ENCODE results near the gene PRPF6.

PRPF6 gene

DNA sequence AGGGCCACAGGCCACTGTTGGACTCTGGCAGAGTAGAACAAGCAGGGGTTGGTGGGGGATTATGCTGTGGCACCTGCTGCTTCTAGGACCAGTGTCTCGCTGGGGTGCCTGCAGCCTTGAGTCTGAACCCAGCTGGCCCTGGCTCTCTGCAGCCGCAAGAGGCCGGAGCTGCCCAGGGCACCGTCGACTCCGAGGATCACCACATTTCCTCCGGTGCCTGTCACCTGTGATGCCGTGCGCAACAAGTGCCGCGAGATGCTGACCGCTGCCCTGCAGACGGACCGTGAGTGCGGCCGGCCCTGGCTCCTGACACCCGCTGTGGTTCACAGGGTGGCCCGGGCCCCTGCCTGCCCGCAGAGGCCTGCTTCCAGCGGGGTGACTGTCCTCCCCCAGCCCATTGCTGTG is 88.3 kb downstream of the PRPF6 start:
- Histone ChIP-seq H3K4me1 (peaks cover 0 to 17% (median 13%) of the 10 kb centered on the region in 4 donors), H3K9me3 (no peaks in the 10 kb centered on the region), H3K4me3 (no peak overlapping the region), H3K36me3 (peaks cover 0 to 54% (median 18%) of the 10 kb centered on the region in 3 donors), H3K27ac (no peak overlapping the region), H3K27me3 (no peaks in the 10 kb centered on the region)
- no peak for DNase-seq
- intact Hi-C loops (cut with DNase I; ENCODE audit: low total_unique reads): no loop called here
- TF ChIP-seq, protein P1, sequence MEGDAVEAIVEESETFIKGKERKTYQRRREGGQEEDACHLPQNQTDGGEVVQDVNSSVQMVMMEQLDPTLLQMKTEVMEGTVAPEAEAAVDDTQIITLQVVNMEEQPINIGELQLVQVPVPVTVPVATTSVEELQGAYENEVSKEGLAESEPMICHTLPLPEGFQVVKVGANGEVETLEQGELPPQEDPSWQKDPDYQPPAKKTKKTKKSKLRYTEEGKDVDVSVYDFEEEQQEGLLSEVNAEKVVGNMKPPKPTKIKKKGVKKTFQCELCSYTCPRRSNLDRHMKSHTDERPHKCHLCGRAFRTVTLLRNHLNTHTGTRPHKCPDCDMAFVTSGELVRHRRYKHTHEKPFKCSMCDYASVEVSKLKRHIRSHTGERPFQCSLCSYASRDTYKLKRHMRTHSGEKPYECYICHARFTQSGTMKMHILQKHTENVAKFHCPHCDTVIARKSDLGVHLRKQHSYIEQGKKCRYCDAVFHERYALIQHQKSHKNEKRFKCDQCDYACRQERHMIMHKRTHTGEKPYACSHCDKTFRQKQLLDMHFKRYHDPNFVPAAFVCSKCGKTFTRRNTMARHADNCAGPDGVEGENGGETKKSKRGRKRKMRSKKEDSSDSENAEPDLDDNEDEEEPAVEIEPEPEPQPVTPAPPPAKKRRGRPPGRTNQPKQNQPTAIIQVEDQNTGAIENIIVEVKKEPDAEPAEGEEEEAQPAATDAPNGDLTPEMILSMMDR (IDR thresholded peaks at IDR 0.05): no peak

DNA sequence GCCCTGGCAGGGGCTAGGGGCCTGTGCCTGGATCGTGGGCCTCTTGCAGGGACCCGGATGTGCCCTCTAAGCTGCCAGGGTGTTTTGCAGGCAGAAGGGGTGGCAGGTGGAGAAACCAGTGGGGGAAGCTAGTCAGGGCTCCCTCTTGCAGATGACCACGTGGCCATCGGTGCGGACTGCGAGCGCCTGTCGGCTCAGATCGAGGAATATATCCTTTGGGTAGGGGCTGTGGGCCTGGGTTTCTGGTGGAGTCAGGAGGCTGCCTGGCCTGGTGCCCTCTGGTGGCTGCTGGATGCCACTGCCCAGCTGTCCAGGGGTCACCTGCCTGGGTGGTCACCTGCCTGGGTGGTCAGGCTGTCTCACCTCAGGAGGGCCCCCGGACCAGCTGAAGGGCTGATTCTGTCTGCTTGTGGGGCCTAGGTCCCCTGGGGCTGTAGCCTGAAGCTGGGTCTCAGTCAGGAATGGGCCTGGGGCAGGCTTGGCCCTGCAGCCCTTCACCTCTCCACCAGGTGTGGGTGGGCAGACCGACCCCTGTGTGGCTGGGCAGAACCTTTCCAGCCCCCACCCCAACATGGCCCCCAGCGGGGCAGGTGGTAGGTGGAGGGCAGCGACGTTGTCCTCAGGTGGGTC is 88.8 kb downstream of the PRPF6 start:
- no peak overlapping the region for H3K4me3 ChIP-seq
- TF ChIP-seq, protein P1 (IDR thresholded peaks at IDR 0.05): peak; percentile 35 to 56
- H3K4me1 ChIP-seq: peaks cover 0 to 12% (median 8%) of the 10 kb centered on the region in 4 donors
- no peak for DNase-seq
- H3K9me3 ChIP-seq: no peaks in the 10 kb centered on the region
- H3K27ac ChIP-seq: no peak overlapping the region
- H3K27me3 ChIP-seq: no peaks in the 10 kb centered on the region
- H3K36me3 ChIP-seq: peaks cover 0 to 59% (median 23%) of the 10 kb centered on the region in 3 donors
- intact Hi-C loops (cut with DNase I; ENCODE audit: low total_unique reads): no loop called here

DNA sequence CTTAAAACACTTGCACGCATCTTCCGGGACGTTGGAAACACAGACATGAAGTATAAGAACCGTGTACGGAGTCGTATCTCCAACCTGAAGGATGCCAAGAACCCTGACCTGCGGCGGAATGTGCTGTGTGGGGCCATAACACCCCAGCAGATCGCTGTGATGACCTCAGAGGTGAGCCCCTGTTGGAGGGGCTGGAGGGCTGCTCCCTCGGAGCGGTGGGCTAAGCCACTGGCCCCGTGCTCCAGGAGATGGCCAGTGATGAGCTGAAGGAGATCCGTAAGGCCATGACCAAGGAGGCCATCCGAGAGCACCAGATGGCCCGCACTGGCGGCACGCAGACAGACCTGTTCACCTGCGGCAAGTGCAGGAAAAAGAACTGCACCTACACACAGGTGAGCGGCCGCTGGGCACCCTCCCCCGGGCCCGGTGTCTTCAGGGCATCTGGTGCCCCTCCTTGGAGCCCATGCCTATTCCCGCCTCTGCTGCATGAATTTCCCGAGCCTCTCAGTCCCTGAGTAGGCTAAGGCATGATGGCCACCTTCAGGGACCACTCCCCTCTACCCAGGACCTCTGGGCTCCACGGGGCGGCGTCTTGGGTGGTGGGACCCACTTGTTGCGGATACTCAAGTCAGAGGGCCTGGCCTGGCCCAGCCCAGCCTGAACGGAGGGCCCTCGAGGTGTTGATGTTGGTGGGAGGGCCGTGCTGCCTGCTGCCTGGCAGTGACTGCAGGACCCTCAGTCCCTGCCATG is 89.5 kb downstream of the PRPF6 start:
- Histone ChIP-seq H3K4me3 (no peak overlapping the region), H3K9me3 (no peaks in the 10 kb centered on the region), H3K36me3 (peaks cover 0 to 63% (median 30%) of the 10 kb centered on the region in 3 donors), H3K4me1 (peaks cover 0 to 12% (median 5%) of the 10 kb centered on the region in 4 donors), H3K27me3 (no peaks in the 10 kb centered on the region), H3K27ac (no peak overlapping the region)
- intact Hi-C loops (cut with DNase I; ENCODE audit: low total_unique reads): no loop called here
- TF ChIP-seq, protein P1 (IDR thresholded peaks at IDR 0.05): no peak
- no peak for DNase-seq

DNA sequence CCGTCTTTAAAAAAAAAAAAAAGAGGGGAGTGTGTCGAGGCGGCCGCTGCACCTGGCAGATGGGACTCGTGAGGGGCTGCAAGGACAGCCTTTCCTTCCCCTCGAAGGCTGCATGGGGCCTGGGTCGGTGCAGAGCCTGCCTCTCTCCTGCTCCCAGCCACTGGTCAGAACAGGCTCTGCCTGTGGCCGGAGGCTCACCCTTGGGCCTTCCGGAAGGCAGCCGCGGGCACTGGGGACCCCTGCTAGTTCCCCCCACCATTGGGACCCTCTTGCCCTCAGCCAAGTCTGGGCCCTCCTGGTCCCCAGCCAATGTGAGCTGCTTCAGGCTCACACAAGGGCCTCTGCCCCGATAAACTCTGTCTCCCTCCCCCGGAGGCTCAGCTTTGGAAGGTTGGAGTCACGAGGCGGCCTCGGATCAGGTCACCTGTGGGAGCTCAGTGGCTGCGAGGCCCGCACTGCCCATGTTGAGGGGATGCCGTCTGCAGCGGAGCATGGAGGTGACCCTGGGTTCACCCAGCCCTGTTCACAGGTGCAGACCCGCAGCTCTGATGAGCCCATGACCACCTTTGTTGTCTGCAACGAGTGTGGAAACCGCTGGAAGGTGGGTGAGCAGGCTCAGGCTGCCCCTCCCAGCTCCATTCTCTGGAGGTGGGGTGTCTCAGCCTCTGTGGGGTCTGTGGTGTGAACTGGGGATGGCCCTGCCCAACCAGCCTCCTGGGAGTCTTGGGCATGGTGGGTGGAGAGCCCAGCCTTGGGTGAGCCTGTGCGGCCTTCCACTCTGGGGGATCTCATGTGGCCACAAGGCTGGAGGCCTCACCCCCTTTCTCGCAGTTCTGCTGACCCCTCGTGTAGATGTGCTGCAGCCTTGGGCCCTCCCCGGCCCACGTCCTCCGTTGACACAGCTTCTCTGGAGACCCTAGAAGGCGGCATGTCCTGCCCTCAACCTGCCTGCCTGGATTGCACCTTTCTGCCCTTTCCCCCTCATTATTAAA is 90.7 kb downstream of the PRPF6 start:
- DNase-seq: no peak
- TF ChIP-seq, protein P1 (IDR thresholded peaks at IDR 0.05): no peak
- Histone ChIP-seq H3K9me3 (no peaks in the 10 kb centered on the region), H3K4me3 (no peak overlapping the region), H3K4me1 (peaks cover 0 to 10% (median 6%) of the 10 kb centered on the region in 4 donors), H3K27me3 (no peaks in the 10 kb centered on the region), H3K27ac (no peak overlapping the region), H3K36me3 (peaks cover 0 to 63% (median 30%) of the 10 kb centered on the region in 3 donors)
- intact Hi-C loops (cut with DNase I; ENCODE audit: low total_unique reads): no loop called here

DNA sequence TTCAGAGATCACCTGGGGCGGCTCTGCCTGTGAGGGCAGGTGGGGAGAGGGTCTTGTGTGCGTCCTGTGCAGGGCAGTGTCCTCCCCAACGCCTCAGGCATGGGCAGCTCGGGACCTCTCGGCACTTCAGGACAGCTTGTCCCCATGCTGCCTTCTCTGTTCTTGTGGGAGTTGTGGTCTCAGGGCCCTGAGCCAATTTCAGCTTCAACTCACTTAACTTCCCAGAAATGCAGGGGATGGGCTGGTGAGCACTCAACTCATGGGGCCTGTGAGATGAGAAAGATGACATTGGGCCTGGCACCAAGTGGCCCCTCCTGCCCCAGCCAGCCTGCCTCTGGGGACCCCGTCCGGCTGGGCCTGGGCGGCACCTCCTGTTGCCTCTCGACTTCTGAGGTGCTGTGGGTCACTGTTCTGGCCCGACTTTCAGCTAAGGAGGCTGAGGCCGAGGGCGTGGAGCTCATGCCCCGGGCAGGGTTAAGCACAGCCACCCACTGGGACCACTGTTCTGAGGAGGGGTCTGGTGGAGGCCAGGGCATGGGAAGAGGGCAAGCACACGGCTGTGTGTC is 91.6 kb downstream of the PRPF6 start:
- TF ChIP-seq, protein P1 (IDR thresholded peaks at IDR 0.05): no peak
- Histone ChIP-seq H3K4me1 (peaks cover 0 to 15% (median 13%) of the 10 kb centered on the region in 4 donors), H3K36me3 (peaks cover 0 to 63% (median 30%) of the 10 kb centered on the region in 3 donors), H3K9me3 (no peaks in the 10 kb centered on the region), H3K27me3 (no peaks in the 10 kb centered on the region), H3K27ac (no peak overlapping the region), H3K4me3 (no peak overlapping the region)
- DNase-seq: no peak
- intact Hi-C loops (cut with DNase I; ENCODE audit: low total_unique reads): no loop called here
